ENCODE data around the gene ENO1.

Gene ENO1

DNA sequence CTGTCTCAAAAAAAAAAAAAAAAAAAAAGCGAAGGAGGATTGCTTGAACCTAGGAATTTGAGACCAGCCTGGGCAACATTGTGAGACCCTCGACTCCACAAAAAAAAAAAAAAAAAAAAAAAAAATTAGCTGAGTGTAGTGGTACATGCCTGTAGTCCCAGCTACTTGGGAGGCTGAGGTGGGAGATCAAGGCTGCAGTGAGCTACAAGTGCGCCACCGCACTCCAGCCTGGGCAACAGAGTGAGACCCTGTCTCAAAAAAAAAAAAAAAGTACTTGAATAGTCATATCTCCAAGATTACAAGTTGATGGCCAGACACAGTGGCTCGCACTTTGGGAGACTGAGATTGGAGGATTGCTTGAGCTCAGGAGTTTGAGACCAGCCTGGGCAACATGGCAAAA is 27.4 kb downstream of the ENO1 start:
- no peak overlapping the region for H3K27ac ChIP-seq (ENCODE audit: extremely low read depth, low read depth, low read length)
- H3K9me3 ChIP-seq (ENCODE audit: control insufficient read depth, insufficient read depth, low read depth, low read length) = no peaks in the 10 kb centered on the region
- no peak for TF ChIP-seq TCF7L2 (IDR thresholded peaks at IDR 0.05; ENCODE audit: borderline replicate concordance, low read depth, low read length)
- TF ChIP-seq ZNF121 (tag by site-specific recombination; IDR thresholded peaks at IDR 0.05) = peak; percentile 57; the same call in 1 of the 2 replicates
- ChIA-PET CTCF (interaction anchor here (0.6 to 3.2 kb wide), 6 partner anchors 69 to 213 kb away, joined by 3 to 28 read pairs (median 4); no protein-coding TSS in a partner anchor), POLR2A (interaction anchor here (0.7 to 1.0 kb wide), 4 partner anchors 33 to 419 kb away, joined by 3 to 7 read pairs (median 6); partner anchors contain the start of gene RERE)
- H3K4me1 ChIP-seq (ENCODE audit: control insufficient read depth, insufficient read depth, low read length) = 0 out of 2 replicates have a peak, but pooled peaks cover 2% of the 10 kb centered on the region
- H3K36me3 ChIP-seq (ENCODE audit: control insufficient read depth in 2 of 2, insufficient read depth in 1 of 2, low read length in 2 of 2) = no peaks in the 10 kb centered on the region
- no peak overlapping the region for H3K4me3 ChIP-seq (ENCODE audit: low read depth, low read length)

GRCh38 chr1:8848663-8849386 is 29.7 kb downstream of the ENO1 start:
- ChIA-PET POLR2A (interaction anchor here (0.5 to 2.9 kb wide), 15 partner anchors 9 to 279 kb away, joined by 3 to 16 read pairs (median 4); partner anchors contain the start of gene RERE), CTCF (interaction anchor here (0.6 to 4.1 kb wide), 68 partner anchors 10 to 873 kb away, joined by 3 to 59 read pairs (median 4); partner anchors contain the start of gene SLC45A1)
- no peaks in the 10 kb centered on the region for H3K9me3 ChIP-seq (ENCODE audit: control insufficient read depth, insufficient read depth, low read depth, low read length)
- H3K36me3 ChIP-seq (ENCODE audit: control insufficient read depth in 2 of 2, insufficient read depth in 1 of 2, low read length in 2 of 2) = no peaks in the 10 kb centered on the region
- no peak overlapping the region for H3K27ac ChIP-seq (ENCODE audit: extremely low read depth, low read depth, low read length)
- no peak overlapping the region for H3K4me3 ChIP-seq (ENCODE audit: low read depth, low read length)
- 0 out of 2 replicates have a peak, but pooled peaks cover 2% of the 10 kb centered on the region for H3K4me1 ChIP-seq (ENCODE audit: control insufficient read depth, insufficient read depth, low read length)
- TF ChIP-seq GLIS1 (tag by site-specific recombination; IDR thresholded peaks at IDR 0.05) (peak; percentile 74), WT1 (tag by site-specific recombination; IDR thresholded peaks at IDR 0.05) (0 out of 2 replicates have a peak, but pooled peaks have one; percentile 22), ZBTB17 (tag by site-specific recombination; IDR thresholded peaks at IDR 0.05) (peak; percentile 75), ZEB2 (tag by site-specific recombination; IDR thresholded peaks at IDR 0.05) (no peak; the same call in 1 of the 2 replicates), ZIC2 (tag by site-specific recombination; IDR thresholded peaks at IDR 0.05) (0 out of 2 replicates have a peak, but pooled peaks have one; percentile 10), ZNF426 (tag by site-specific recombination; IDR thresholded peaks at IDR 0.05) (peak; percentile 47), PRDM4 (tag by site-specific recombination; IDR thresholded peaks at IDR 0.05) (no peak), ZNF48 (tag by site-specific recombination; IDR thresholded peaks at IDR 0.05) (no peak), ZNF707 (tag by site-specific recombination; IDR thresholded peaks at IDR 0.05) (no peak), SP2 (tag by site-specific recombination; IDR thresholded peaks at IDR 0.05) (no peak), ZNF623 (tag by site-specific recombination; IDR thresholded peaks at IDR 0.05) (peak; percentile 24), ZNF518A (tag by site-specific recombination; conservative IDR thresholded peaks at IDR 0.05; ENCODE audit: low read depth) (peak; percentile 72), ZNF37A (tag by site-specific recombination; IDR thresholded peaks at IDR 0.05) (no peak), SCRT2 (tag by site-specific recombination; IDR thresholded peaks at IDR 0.05) (0 out of 2 replicates have a peak, but pooled peaks have one; percentile 41), ZNF366 (tag by site-specific recombination; conservative IDR thresholded peaks at IDR 0.05) (peak; percentile 61), PRDM10 (tag by site-specific recombination; IDR thresholded peaks at IDR 0.05) (peak; percentile 61; the same call in 1 of the 2 replicates)
- TF ChIP-seq, protein P1, sequence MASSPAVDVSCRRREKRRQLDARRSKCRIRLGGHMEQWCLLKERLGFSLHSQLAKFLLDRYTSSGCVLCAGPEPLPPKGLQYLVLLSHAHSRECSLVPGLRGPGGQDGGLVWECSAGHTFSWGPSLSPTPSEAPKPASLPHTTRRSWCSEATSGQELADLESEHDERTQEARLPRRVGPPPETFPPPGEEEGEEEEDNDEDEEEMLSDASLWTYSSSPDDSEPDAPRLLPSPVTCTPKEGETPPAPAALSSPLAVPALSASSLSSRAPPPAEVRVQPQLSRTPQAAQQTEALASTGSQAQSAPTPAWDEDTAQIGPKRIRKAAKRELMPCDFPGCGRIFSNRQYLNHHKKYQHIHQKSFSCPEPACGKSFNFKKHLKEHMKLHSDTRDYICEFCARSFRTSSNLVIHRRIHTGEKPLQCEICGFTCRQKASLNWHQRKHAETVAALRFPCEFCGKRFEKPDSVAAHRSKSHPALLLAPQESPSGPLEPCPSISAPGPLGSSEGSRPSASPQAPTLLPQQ (tag by site-specific recombination; IDR thresholded peaks at IDR 0.05) = peak; percentile 58; the same call in 1 of the 2 replicates
